ENCODE data around the gene PISD.
"Not testable (repeated sequence)": the region's sequence is repeated elsewhere in the genome, so short reads cannot be mapped to it uniquely, and the experiment has no call there.

The PISD gene

GRCh38 chr22:31662668-31663037 is 638 bp upstream of the PISD start:
- TF ChIP-seq CTCF (IDR thresholded peaks at IDR 0.05; ENCODE audit: insufficient read depth, missing control alignments) = no peak
- FAIRE-seq (no peak), DNase-seq (ENCODE audit: insufficient read length, low spot score) (no peak)

- DNase-seq (ENCODE audit: insufficient read length, low spot score); FAIRE-seq: not testable (repeated sequence)
These were observed 1.1 kb downstream of the PISD start for GRCh38 chr22:31660860-31661341.

GRCh38 chr22:31659246-31659645 is 2.8 kb downstream of the PISD start:
- no peak for TF ChIP-seq CTCF (IDR thresholded peaks at IDR 0.05; ENCODE audit: insufficient read depth, missing control alignments)
- no peak for DNase-seq (ENCODE audit: insufficient read length, low spot score)
- FAIRE-seq = no peak

- DNase-seq (ENCODE audit: insufficient read length, low spot score) = no peak
- no peak for TF ChIP-seq CTCF (IDR thresholded peaks at IDR 0.05; ENCODE audit: insufficient read depth, missing control alignments)
- FAIRE-seq = no peak
These were observed 7.6 kb downstream of the PISD start for GRCh38 chr22:31654408-31654807.

- DNase-seq (ENCODE audit: insufficient read length, low spot score) (no peak), FAIRE-seq (no peak)
- no peak for TF ChIP-seq CTCF (IDR thresholded peaks at IDR 0.05; ENCODE audit: insufficient read depth, missing control alignments)
These were observed 8.1 kb downstream of the PISD start for GRCh38 chr22:31653944-31654343.

- no peak for FAIRE-seq
These were observed 8.9 kb downstream of the PISD start for GRCh38 chr22:31652911-31653684.

GRCh38 chr22:31652088-31652487 is 9.9 kb downstream of the PISD start:
- FAIRE-seq (no peak), DNase-seq (ENCODE audit: insufficient read length, low spot score) (no peak)
- no peak for TF ChIP-seq CTCF (IDR thresholded peaks at IDR 0.05; ENCODE audit: insufficient read depth, missing control alignments)

More at GRCh38 chr22:31652911-31653684, 8.9 kb downstream of the PISD start:
- DNase-seq (ENCODE audit: insufficient read length, low spot score) = no peak
- no peak for TF ChIP-seq CTCF (IDR thresholded peaks at IDR 0.05; ENCODE audit: insufficient read depth, missing control alignments)
